Activated CD4-positive, CD25-positive, alpha-beta regulatory T cell treated with anti-CD3 and anti-CD28 coated beads, Interleukin-2, amount 50 U/mL, for 24 hours (primary cell): ENCODE measurements around the gene ZNF341.

Experiments
- ATAC-seq, 2 donors: fragments of 150-1000 bp; cut with Tn5 transposase; one replicate each; pipeline ENCODE4 v1.10.0; 2021; ENCODE audit warnings: mild to moderate bottlenecking in 1 of 2, moderate library complexity in 1 of 2

Gene ZNF341

DNA sequence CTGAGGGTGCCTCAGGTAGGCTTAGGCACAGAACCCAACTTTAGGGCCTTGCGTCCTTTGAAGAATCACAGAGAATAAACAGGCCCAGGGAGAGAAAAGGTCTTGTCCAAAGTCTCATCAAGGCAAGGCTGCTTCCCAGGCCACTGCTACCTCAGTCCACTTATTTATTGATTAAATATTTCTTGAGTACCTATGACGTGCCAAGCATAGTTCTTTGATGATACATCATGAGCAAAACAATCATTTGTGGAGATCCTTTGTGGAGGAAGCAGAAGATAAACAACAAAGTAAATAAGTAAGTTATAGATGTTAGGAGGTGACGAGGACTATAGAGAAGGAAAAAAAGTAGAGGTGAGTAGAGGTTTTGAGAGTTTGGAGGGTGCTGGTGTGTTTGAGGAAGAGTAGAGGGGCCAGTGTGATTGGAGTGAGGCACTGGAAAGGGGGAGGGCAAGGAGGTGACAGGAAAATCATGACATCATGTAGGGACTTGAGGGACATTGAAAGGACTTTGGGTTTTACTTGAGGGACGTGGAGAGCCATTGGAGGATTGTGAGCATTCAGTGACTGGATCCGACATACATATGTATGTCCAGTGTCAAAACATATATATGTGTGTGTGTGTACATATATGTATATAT, 65.2 kb downstream of the ZNF341 start:
- no peak for ATAC-seq

DNA sequence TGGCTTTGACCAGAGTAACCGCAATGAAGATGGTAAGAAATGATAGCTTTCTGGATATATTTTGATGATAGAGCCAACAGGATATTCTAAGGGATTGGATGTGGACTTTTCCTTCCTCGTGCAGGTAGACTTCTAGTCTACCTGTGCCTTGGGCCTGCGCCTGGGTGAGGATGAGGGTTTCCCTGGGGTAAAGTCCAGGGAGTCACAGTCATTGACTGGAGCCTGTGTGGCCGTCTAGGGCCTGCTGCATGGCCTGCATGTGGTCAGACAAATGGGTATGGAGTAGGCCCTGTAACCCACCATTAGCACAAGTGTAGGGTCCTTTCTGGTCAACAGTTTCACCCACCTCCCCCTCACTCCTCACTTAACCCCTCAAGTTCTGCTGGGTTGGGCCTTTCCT, 66.6 kb downstream of the ZNF341 start:
- ATAC-seq, result no peak

DNA sequence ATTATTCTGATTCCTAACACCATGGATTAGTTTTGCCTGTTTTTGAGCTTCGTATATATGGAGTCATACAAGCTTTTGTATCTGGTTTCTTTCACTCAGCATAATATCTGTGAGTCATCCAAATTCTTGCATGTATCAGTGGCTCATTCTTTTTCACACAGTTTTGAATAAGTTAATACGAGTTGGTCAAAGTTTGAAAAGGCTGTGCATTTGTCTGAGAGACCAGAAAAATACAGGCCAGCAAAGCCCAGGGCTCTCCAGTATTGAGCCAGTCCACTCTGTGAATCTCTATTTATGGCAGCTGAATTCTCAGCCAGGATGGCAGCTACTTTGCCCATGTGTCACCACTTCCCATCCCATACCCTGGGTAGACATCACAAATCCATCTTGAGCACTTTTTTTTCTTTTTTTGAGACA, 72.1 kb downstream of the ZNF341 start:
- ATAC-seq, result no peak

DNA sequence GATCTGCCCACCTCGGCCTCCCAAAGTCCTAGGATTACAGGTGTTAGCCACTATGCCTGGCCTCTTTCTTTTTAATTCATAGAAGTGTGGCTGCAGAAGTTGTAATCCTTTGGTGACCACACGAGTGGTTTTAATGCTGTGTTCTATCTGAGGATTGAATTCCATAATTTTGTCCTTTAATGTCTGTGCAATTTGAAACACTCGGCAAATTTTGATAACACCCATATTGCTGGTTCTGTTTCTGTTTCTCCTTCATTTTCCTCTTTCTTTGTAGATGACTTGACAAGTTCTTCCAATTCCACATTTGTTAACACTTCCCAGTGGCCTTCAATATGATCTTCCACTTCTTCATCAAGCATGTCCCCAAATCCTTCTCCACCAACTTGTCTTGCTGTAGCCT, 76.6 kb downstream of the ZNF341 start:
- ATAC-seq, result no peak

DNA sequence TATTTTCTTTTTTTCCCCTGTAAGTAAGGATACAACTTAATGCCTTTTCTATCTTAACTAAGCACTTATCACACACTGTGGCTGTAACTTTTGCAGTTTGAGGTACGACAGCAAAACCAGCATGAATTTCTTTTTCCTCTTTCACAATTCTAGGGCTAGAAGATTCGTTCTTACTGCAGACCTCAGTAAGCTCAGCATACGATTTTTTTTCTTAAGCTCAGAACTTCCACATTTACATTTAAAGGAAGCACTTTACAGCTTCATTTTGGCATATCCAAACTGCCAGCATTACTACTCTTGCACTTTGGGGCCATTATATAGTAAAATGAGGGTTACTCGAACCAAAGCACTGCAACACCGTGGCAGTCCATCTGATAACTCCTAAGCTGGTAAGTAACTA, 78.5 kb downstream of the ZNF341 start:
- ATAC-seq, result no peak

DNA sequence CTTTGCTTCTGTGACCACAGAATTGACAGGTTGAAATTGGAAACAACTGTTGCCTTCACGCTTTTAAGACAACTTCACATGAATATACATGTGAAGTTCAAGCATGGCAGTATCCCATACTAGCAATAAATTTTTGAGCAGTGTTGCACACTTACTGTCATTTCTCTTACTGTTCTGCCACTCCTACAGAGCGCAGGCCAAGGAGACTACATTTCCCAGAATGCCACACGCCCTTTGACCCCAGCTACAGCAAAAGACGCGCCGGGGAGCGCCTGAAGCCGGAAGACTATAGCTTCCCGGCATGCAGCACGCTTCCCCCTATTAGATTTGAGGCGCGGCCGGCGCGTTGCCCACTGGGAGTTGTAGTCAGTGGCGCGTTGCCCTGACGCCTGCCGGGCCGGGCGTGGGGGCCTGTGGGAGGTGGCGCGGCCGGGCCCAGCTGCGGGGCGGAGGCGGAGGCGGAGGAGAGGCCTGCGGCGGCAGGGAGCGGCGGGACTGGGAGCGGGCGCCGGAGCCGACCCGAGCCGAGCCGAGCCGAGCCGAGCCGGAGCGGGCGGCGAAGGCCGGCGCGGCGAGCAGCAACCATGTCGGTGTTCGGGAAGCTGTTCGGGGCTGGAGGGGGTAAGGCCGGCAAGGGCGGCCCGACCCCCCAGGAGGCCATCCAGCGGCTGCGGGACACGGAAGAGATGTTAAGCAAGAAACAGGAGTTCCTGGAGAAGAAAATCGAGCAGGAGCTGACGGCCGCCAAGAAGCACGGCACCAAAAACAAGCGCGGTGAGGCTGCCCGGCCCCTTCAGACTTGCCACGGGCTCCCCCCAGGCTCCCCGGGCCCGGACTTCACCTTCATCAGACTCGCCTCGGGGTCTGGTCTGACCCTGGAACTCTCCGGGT, 79.3 kb downstream of the ZNF341 start, which contains the start of gene CHMP4B:
Gene CHMP4B, plus strand, starts transcription at position 464 of the 891 bp plus-strand sequence. Its CDS starts 121 bp downstream, at position 585.
- peak; percentile 99 for ATAC-seq

DNA sequence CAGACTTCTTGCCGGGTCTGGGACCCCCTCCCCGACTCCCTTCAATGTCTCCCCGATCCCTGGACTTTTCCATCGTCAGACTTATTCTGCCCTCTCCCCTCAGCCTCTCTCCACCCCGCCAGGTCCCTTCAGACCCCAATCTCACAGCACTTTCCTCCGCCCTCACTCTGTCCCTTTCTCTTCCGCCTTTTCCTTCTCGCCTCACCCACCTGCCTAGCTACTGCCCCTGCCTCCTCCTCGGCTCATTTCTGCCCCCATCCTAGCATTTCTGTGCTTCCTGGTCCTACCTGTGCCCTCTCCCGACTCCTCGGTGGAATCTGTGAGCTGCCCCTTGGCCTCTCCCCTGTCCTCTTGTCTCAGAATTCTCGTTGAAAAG, 80.0 kb downstream of the ZNF341 start:
- no peak for ATAC-seq

DNA sequence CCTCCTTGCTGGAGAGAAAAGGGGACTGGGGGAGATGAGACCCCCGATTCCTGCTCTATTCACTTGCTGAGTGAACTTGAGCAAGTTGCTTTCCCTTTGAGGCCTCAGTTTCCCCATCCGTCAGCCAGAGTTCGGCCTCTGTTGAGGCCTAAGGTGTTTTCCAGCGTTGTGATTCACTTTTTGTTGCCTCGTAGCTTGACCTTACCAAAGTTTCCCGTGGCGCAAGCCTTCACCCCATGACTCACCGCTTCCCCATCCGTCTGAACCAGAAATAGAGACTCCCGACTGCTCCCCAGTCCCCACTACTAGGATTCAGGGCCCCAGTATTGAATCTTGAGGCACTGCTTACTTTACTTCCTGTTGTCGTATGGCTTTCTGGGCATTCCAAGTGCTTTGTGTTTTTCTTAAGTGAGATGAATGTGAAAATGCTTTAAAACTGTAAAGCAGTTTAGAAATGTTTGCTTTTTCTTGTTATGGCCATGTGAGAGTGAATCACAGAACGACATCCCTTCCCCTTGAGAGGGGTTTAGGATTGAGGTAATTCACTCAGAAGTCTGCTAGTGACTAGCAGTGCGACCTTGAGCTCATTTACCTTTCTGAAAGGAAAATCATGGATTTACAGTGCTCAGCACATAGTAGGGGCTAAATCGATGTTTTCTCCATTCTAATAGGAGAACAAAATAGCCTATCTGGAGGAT, 80.5 kb downstream of the ZNF341 start:
- ATAC-seq, result no peak

DNA sequence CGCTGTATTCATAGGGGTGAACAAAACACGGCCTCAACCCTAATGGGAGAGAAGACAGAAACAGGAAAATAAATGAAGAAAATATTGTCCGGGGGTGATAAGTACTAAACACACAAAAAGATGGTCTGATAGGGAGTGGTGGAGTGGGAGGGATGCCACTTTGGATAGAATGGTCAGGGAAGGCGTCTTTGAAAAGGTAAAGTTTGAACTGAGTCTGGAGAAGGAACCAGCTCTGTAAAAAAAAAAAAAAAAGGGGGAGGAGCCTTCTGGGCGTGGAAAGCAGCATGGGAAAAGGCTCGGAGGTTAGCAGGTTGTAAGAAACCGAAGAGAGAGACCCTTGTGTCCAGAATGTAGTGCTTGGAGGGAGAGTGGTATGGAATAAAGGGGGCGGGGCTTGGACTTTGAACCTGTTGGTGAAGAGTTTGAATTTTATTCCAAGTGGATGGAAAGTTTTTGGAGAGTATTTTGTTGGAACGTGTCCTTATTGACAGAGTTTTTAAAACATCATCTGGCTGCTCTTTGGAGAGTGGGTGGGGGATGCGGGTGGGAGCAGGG, 81.2 kb downstream of the ZNF341 start:
- ATAC-seq, result no peak

DNA sequence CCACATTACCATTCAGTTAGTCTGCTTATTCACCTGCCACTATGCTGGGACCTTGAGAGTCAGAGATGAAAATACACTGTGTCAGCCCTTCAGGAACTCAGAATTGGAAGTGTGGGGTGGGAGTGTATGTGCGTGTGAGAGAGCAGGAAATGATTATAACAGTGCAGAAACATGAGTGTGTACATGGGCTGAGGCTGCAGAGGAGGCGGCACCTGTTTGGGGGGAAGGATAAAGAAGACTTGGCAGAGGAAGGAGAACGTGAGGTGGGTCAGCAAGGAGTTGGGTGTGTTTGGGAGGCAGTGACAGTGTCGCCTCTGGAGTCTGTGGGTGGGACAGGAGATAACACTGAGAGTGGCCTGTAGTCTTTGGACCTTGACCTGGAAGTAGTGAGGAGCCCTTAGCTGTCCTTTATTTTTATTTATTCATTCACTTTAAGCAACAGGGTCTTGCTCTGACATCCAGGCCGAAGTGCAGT, 82.5 kb downstream of the ZNF341 start:
- no peak for ATAC-seq

DNA sequence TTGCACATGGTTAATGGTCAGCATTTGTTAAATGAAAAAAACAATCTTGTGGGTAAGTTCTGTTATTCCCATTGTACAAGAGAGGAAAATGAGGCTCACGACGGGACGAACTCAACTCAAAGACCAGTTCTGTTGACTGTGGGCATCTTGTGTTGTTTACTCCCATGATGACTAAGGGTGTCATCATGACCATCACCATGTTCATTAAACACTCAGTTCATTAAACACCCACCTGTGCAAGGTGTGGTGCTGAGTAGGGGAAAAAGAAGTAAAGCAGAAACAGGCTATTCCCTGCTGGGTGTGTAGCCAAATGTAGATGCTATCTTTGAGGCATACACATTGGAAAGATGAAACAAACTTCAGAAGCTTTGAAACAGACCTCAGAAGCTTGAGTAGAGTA, 83.9 kb downstream of the ZNF341 start:
- no peak for ATAC-seq

DNA sequence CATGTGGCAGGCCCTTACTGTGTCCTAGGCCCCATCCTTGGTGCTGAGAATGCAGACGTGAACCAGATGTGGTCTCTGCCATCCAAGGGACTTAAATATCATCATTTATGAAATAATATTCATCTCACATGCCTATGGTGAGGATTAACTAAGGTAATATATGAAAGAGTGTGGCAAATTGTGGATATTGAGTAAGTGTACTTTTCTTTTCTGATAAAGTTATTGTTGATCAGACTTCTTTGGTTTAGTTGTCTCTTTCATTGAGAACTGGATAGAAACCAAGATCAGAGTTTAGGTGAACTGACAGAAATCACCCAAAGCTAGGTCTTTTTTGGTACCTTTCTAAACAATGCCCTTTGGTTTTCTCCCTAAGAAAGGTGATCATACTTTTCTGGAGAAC, 84.4 kb downstream of the ZNF341 start:
- no peak for ATAC-seq

DNA sequence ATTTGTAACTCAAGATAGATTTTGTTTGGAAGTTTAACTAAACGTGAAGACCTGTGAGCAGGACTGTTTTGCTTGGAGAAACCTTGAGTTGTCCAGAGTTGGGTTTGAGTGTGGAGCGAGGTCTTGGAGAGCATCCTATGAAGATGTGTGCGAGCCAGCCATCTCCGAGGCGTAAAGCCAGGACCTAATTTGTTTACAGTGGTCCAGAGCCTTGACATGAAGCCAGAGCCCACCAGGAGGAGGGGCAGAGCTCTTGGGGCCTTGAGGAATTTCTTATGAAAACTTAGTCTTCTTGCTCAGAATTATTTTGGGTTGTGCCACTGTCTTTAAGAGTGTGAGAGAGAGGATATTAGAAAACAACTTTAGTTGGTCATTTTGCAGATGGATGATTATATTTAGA, 85.6 kb downstream of the ZNF341 start:
- no peak for ATAC-seq

DNA sequence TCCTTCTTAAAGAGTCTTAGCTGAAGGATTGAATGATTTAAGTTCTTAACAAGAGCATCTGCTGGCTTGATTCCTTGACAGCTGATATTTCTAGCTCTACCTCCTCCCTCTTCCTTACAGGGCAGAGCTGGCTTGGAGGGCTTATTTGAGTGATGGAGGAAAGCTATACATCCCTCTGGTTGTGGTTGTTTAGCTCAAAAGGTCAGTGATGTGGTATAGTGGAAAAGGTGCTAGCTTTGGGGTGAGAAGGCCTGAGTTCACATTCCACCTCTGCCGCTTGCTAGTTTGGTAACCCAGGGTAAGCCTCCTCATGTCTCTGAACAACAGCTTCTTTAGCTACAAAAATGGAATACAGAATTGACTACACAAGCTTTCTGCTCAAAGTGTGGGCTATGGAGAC, 87.7 kb downstream of the ZNF341 start:
- ATAC-seq, result no peak

DNA sequence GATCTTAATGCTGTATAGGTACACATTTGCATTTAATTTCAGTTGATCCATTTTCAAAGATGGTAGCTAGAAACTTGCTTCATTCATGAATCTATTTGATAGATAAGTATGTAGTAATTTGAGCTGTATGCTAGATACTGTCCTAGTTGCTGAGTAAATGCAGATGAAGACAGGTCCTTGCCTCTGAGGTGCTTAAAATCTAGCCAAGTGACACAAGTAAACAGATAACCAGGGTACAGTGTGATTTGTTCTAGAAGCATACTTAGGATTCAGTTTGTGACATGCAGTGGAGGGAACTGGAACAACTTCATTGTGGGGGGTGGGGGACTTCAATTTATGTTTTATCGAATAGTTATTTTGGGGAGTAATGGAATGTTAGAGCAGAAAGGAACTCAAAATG, 88.6 kb downstream of the ZNF341 start:
- ATAC-seq, result no peak

DNA sequence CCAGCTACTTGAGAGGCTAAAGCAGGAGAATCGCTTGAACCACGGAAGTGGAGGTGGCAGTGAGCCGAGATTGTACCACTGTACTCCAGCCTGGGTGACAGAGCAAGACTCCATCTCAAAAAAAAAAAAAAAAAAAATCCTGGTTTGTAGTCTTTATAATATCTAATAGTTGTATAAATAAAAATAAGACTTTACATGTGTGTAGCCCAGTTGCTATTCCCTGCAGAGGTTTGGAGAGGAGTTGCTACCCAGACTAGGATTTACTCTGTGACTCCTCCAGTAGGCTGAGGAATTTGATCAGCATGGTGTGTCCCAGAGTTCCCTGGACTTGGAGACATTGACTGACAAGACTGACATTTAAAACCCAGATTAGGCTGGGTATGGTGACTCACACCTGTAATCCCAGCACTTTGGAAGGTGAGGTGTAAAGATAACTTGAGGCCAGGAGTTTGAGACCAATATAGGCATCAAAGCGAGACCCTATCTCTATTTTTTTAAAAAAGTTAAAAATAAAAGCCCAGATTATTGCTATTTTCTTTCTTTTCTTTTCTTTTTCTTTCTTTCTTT, 89.6 kb downstream of the ZNF341 start:
- ATAC-seq, result no peak

DNA sequence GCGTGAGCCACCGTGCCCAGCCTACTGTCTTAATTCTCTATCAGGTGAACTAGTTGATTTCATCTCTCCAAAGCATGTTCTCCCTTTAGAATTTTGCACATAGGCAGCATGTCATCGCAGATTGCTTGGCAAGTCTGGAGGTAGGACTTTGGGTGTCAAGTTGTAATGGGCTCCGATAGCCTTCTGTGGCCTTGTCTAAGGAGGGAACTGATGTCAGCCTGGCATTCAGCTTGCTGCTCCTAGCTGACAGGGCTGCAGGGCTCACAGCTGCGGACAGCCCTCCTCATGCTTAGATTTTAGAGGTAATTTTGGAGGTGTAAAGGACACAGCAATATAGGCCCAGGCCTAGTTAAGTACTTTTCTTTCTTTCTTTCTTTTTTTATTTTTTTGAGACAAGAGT, 90.6 kb downstream of the ZNF341 start:
- ATAC-seq, result no peak

DNA sequence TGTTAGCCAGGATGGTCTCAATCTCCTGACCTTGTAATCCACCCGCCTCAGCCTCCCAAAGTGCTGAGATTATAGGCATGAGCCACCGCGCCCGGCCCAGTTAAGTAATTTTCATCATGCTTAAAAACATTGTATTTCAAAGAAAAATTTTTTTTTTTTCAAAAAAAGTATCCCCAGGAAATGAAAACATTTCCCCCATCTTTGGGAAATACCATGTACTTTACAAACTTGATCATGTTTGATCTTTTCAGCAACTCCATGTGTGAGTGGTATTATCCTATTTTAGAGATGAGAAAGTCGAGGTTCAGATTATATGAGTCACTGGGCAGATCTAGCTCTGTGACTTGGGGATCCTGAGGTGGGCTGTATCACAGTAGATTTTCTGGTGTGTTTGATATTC, 91.2 kb downstream of the ZNF341 start:
- ATAC-seq, result no peak

DNA sequence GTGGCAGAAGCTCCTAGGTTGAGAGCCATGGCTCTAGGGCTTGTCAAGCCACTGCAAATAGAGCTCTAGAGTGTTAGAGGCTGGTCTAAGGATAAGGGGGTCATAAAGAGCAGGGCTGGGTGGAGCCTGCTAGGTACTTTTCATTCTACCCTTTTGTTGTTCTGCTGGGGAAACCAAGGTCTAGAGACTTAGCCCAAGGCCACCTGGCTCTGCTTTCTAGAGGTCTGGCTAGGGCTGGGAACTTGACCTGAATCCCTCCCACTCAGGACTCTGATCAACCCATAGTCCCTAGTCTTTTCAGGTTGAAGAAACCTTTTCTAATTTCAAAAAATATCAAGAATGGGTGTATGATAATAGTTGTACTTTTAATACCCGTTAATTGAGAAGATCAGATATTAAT, 93.1 kb downstream of the ZNF341 start:
- ATAC-seq, result no peak

DNA sequence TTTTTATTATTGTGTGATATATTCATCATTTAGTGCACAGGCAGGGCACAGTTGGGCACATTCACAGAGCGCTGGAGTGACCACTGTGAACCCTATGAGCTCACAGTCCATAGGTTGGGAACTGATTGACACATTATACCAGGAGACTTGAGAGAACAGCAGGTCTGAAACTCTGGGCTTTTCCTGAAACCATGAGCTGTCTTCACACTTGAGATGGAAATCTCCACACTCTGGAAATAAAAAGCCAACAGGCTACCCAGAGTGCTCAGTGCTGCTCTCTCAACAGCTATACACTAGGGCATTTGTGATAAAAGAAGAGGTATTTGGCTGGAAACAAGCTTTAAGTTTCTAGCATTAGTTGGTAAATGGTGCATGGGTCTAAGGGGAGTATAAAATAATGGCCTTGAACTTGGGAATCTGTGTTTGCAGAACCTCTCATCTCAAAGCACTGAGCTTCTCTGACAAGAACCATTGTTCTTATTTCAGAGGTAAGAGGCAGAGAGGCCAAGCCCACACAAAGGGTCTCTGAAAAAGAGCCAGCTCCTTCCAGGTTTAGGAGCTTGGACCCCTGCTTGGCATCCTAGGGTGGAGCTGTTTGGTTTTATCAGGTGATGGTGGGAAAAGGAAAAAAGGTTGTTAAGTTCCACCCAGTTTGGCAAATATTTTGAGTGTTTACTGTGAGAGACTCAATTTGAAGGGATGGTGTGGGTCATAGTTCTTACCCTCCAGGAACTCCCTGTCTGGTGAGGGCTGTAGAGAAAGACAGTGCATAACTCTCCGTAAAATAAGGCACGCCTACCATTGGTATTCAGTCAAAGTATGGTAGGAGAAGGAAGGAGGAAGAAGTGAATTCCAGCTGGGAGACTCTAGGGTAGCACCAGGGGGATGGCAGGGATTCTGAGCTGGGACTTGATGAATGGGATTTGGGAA, 93.8 kb downstream of the ZNF341 start:
- no peak for ATAC-seq

DNA sequence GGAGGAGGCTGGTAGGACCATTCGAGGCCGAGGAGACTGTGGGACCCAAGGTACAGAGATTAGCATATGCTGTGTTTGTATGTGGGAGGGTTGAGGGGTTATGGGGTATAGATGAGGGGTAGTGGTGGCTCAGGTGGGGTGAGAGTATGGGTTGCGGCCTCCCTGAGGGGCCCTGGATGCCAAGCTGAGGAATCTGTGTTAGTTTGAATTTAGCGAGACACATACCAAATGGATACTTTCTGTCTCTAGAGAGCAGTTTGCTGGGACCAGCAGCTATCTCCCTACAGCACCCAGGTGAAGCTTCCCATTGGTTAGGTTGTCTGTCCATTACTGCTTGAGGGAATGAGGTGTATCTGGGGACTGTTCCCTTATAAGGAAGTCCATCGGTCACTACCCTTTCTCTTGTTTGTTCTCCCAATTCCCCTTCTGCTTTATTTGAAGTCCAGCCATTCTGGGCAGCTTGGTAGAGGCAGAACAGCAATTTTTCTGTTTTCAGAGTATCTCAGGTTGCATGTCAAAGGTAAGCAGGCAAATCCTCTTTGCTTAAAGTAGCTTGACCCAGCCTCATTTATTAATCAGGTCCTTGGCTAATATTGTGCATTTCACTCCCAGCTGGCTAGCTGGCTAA, 94.6 kb downstream of the ZNF341 start:
- ATAC-seq, result no peak
